ENCODE data around the gene ZFP2. TPM values are rescaled to one million over a fixed set of nuclear protein-coding genes. Genes with fewer than 3 reads are reported as not detected.

Gene ZFP2
- total and polyA plus RNA-seq, 2 of the 13 experiments (the other 11 are each of a cell fraction or from before 2014, with no cell fraction given), result 0.27 to 0.42 TPM

DNA sequence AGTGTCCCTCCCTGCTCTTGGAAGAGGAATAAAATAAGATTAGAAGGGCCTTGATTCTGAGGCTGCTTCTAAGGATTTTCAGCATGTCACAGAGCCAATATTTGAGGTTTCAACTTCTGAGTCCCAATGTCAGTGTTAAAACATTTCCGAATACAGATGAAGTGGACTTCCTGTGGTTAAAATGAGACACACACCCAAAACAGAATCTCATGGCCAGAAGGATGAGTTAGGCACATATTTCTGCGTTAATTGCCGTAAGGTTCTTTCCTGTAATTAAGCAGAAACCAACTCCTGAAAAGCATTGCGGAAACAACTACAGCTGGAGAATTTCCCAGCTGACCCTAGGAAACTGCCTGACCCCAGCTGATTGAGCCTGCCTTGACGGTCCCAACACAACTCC is 46.4 kb upstream of the ZFP2 start:
- no peak for ATAC-seq
- CTCF ChIA-PET (ENCODE audit: low intra/inter-chr PET ratio, low total read pairs), result no interaction called here

DNA sequence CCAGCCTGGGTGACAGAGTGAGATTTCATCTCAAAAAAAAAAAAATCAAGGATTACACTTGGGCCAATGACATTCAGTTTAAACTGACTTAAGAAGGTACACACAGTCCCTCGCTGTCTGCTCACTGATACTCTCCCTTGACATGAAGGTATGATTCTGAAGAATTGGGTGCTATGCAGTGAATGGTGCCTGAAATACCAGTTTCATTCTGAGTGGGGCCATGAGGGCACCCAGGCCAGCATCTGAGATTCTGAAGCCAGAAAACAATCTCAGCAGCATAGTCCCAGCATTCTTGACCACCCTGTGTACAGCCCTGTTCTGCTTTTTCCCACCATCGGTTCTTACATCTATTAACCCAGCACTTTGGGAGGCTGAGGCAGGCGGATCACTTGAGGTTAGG is 43.8 kb upstream of the ZFP2 start:
- FAIRE-seq, result no peak
- TF ChIP-seq, protein P1, sequence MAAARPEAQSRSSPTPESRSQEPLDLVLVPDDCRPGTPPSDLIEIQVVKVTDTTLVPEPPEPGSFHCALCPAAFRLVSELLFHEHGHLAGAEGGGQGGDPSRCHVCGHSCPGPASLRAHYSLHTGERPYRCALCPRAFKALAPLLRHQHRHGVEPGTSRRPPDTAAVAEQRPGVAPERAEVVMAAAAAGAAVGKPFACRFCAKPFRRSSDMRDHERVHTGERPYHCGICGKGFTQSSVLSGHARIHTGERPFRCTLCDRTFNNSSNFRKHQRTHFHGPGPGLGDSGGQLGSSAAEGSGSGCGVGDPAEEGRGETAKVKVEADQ (CRISPR knock-in tag; IDR thresholded peaks at IDR 0.05; ENCODE audit: borderline replicate concordance), result no peak
- TF ChIP-seq HES4 (CRISPR knock-in tag; IDR thresholded peaks at IDR 0.05; ENCODE audit: borderline replicate concordance) (no peak), ZNF720 (CRISPR knock-in tag; IDR thresholded peaks at IDR 0.05) (no peak)
- TF ChIP-seq, protein P2, sequence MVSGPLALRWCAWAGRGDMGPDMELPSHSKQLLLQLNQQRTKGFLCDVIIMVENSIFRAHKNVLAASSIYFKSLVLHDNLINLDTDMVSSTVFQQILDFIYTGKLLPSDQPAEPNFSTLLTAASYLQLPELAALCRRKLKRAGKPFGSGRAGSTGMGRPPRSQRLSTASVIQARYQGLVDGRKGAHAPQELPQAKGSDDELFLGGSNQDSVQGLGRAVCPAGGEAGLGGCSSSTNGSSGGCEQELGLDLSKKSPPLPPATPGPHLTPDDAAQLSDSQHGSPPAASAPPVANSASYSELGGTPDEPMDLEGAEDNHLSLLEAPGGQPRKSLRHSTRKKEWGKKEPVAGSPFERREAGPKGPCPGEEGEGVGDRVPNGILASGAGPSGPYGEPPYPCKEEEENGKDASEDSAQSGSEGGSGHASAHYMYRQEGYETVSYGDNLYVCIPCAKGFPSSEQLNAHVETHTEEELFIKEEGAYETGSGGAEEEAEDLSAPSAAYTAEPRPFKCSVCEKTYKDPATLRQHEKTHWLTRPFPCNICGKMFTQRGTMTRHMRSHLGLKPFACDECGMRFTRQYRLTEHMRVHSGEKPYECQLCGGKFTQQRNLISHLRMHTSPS (CRISPR knock-in tag; IDR thresholded peaks at IDR 0.05; ENCODE audit: low read depth), result no peak

More for the DNA sequence above, 46.4 kb upstream of the ZFP2 start:
- no TSS peak for BruUV-seq (replicated peaks)
- FAIRE-seq (no peak), DNase-seq (ENCODE audit: low spot score) (no peak)
- TF ChIP-seq BRD4 (CRISPR knock-in tag; IDR thresholded peaks at IDR 0.05) (no peak), SMC3 (IDR thresholded peaks at IDR 0.05; ENCODE audit: low read length) (no peak), GTF2F1 (IDR thresholded peaks at IDR 0.05; ENCODE audit: low read length) (no peak), PCBP1 (IDR thresholded peaks at IDR 0.05; ENCODE audit: borderline replicate concordance, low read depth, low read length) (no peak), BCL6 (CRISPR knock-in tag; IDR thresholded peaks at IDR 0.05) (no peak), ZNF441 (CRISPR knock-in tag; IDR thresholded peaks at IDR 0.05; ENCODE audit: borderline replicate concordance) (no peak), JARID2 (CRISPR knock-in tag; IDR thresholded peaks at IDR 0.05; ENCODE audit: insufficient replicate concordance) (no peak), KAT2B (IDR thresholded peaks at IDR 0.05; ENCODE audit: borderline replicate concordance, low read depth, low read length) (no peak), ZNF780A (CRISPR knock-in tag; IDR thresholded peaks at IDR 0.05) (no peak), MIXL1 (CRISPR knock-in tag; IDR thresholded peaks at IDR 0.05) (no peak)
- TF ChIP-seq, protein P3, sequence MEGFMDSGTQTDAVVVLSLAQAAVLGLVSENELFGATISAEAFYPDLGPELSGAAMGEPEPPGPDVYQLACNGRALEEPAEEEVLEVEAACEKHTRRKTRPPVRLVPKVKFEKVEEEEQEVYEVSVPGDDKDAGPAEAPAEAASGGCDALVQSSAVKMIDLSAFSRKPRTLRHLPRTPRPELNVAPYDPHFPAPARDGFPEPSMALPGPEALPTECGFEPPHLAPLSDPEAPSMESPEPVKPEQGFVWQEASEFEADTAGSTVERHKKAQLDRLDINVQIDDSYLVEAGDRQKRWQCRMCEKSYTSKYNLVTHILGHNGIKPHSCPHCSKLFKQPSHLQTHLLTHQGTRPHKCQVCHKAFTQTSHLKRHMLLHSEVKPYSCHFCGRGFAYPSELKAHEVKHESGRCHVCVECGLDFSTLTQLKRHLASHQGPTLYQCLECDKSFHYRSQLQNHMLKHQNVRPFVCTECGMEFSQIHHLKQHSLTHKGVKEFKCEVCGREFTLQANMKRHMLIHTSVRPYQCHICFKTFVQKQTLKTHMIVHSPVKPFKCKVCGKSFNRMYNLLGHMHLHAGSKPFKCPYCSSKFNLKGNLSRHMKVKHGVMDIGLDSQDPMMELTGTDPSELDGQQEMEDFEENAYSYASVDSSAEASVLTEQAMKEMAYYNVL (CRISPR knock-in tag; IDR thresholded peaks at IDR 0.05; ENCODE audit: borderline replicate concordance), result no peak
- Histone ChIP-seq H3K79me2 (ENCODE audit: insufficient read depth, low read length) (no peaks in the 10 kb centered on the region), H3K36me3 (replicated peaks in 1 of 2; ENCODE audit: control insufficient read depth in 1 of 2, insufficient read depth in 2 of 2, low read length in 2 of 2) (no peaks in the 10 kb centered on the region), H2AFZ (ENCODE audit: low read length) (no peak overlapping the region), H4K20me1 (ENCODE audit: insufficient read depth, low read length) (no peaks in the 10 kb centered on the region), H3K27me3 (ENCODE audit: control insufficient read depth in 1 of 2, insufficient read depth in 2 of 2, low read length in 2 of 2) (no peaks in the 10 kb centered on the region), H3K4me3 (replicated peaks in 1 of 3; ENCODE audit: insufficient read depth in 1 of 3, low read depth in 2 of 3, low read length in 3 of 3) (no peak overlapping the region), H3K27ac (ENCODE audit: extremely low read length, insufficient read depth, low read length) (no peak overlapping the region), H3K9ac (ENCODE audit: insufficient read depth, low read depth, low read length) (no peak overlapping the region), H3K4me1 (ENCODE audit: insufficient read depth, low read length) (no peaks in the 10 kb centered on the region), H3K9me3 (ENCODE audit: low read length) (no peaks in the 10 kb centered on the region), H3K4me2 (ENCODE audit: low read depth, low read length) (no peak overlapping the region)
- 77% methylated on average over 4 of the region's 5 CpGs for WGBS (ENCODE audit: low lambda C conversion rate)
- POLR2A ChIA-PET, result no interaction called here
- intact Hi-C loops (cut with micrococcal nuclease; ENCODE audit: unreplicated experiment), result no loop called here
- in situ Hi-C loops (cut with HindIII; ENCODE audit: extremely low pct_ligation_motif_present, low pct_unique_long_range_greater_than_20kb), result loop anchor here (10.0 kb wide), 1 partner anchor 565 kb away; no protein-coding TSS in a partner anchor

More for the DNA sequence above, 43.8 kb upstream of the ZFP2 start:
- Histone ChIP-seq H3K27me3 (ENCODE audit: control insufficient read depth in 1 of 2, insufficient read depth in 2 of 2, low read length in 2 of 2) (no peaks in the 10 kb centered on the region), H3K36me3 (replicated peaks in 1 of 2; ENCODE audit: control insufficient read depth in 1 of 2, insufficient read depth in 2 of 2, low read length in 2 of 2) (no peaks in the 10 kb centered on the region), H3K9ac (ENCODE audit: insufficient read depth, low read depth, low read length) (no peak overlapping the region), H3K79me2 (ENCODE audit: insufficient read depth, low read length) (no peaks in the 10 kb centered on the region), H3K4me3 (replicated peaks in 1 of 3; ENCODE audit: insufficient read depth in 1 of 3, low read depth in 2 of 3, low read length in 3 of 3) (no peak overlapping the region), H3K4me2 (ENCODE audit: low read depth, low read length) (no peak overlapping the region), H3K27ac (ENCODE audit: extremely low read length, insufficient read depth, low read length) (no peak overlapping the region), H3K9me3 (ENCODE audit: low read length) (no peaks in the 10 kb centered on the region), H4K20me1 (ENCODE audit: insufficient read depth, low read length) (no peaks in the 10 kb centered on the region), H3K4me1 (ENCODE audit: insufficient read depth, low read length) (no peaks in the 10 kb centered on the region), H2AFZ (ENCODE audit: low read length) (no peak overlapping the region)
- 39% methylated on average over 3 of the region's 3 CpGs for WGBS (ENCODE audit: low lambda C conversion rate)
- CTCF ChIA-PET (ENCODE audit: low intra/inter-chr PET ratio, low total read pairs), result no interaction called here
- no TSS peak for BruUV-seq (replicated peaks)
- DNase-seq (ENCODE audit: low spot score), result no peak
- no peak for ATAC-seq
- in situ Hi-C loops (cut with HindIII; ENCODE audit: extremely low pct_ligation_motif_present, low pct_unique_long_range_greater_than_20kb) (no loop called here), intact Hi-C loops (cut with micrococcal nuclease; ENCODE audit: unreplicated experiment) (no loop called here)
- POLR2A ChIA-PET, result no interaction called here
